ENCODE measurements around the gene PEPD. TPM values are rescaled to one million over a fixed set of nuclear protein-coding genes. Genes with fewer than 3 reads are reported as not detected.

PEPD gene
- total RNA-seq, 1 donor from 2014 or later = 39.2 TPM

- Mint-ChIP-seq H3K9me3 (ENCODE audit: low read depth) (no peaks in the 10 kb centered on the region), H3K4me3 (ENCODE audit: low read depth) (no peak overlapping the region), H3K27ac (no peak overlapping the region), H3K36me3 (ENCODE audit: insufficient read depth) (no peaks in the 10 kb centered on the region), H3K27me3 (no peaks in the 10 kb centered on the region), H3K4me1 (ENCODE audit: low read depth) (no peaks in the 10 kb centered on the region)
- no peak for TF ChIP-seq CTCF (IDR thresholded peaks at IDR 0.05; ENCODE audit: unreplicated experiment)
- no peak for DNase-seq (ENCODE audit: low spot score, unreplicated experiment)
Observed at GRCh38 chr19:33469171-33470039, 52.2 kb downstream of the PEPD start.

DNA sequence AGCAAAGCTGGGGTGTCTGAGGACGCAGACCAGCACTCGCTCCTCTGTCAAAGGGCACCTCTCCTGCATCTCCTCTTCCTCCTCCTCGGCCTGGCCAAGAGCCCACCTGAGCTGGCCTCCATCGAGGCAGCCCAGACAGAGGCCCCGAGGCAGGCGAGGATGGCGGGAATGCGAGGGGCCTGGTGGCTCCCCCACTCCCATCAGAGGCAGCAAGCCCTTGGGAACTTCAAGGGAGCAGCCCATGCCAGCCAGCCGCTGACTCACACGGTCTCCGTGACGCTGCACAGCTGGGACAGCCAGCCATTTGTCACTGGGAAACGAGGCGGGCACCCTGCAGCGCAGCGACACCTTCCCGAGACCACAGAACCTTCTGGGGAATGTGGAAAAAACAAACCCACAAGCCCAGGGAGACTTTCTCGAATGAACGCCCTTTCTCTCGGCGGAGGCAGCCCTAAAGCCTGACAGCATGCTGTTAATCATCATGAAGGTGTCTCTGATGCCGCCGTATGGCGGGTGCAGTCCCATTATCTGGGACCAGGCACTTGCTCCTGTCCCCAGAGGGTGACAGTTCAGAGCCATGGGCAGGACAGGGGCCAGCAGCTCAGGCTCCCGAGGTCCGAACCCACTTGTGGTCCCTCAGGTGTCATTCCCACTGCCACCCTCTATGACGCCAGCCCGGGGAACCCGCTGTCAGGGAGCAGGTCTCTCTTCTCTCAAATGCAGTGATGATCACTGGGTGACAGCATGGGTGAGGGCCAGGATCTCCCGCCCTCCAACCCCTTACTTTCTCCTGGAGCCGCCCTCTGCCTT is 53.0 kb downstream of the PEPD start:
- no peak overlapping the region for H3K4me3 Mint-ChIP-seq (ENCODE audit: low read depth)
- DNase-seq (ENCODE audit: low spot score, unreplicated experiment) = no peak
- no peaks in the 10 kb centered on the region for H3K36me3 Mint-ChIP-seq (ENCODE audit: insufficient read depth)

DNA sequence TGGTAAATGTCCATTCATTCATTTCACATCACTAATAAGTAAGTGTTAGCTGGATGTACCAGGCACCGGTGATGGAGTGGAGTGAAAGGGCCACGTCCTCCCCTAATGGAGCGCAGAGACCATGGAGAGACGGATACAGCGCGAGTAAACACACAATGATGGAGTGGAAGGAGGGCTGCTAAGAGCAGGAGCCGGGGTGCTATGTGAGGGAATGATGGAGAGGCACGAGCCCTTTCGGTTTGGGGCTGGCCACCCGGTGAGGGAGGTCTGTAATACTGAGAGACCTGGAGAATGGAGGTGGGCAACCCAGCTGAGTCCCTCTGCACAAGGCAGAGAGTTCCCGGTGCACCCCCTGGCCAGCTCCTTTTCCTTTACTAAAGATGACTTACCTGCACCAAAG is 53.7 kb downstream of the PEPD start:
- no peak overlapping the region for H3K27ac Mint-ChIP-seq
- H3K4me1 Mint-ChIP-seq (ENCODE audit: low read depth) = no peaks in the 10 kb centered on the region
- no peak for DNase-seq (ENCODE audit: low spot score, unreplicated experiment)
- no peaks in the 10 kb centered on the region for H3K36me3 Mint-ChIP-seq (ENCODE audit: insufficient read depth)
- H3K27me3 Mint-ChIP-seq = no peaks in the 10 kb centered on the region
- H3K4me3 Mint-ChIP-seq (ENCODE audit: low read depth) = no peak overlapping the region
- no peaks in the 10 kb centered on the region for H3K9me3 Mint-ChIP-seq (ENCODE audit: low read depth)
- TF ChIP-seq CTCF (IDR thresholded peaks at IDR 0.05; ENCODE audit: unreplicated experiment) = no peak

More for the DNA sequence above, 53.0 kb downstream of the PEPD start:
- H3K27me3 Mint-ChIP-seq = no peaks in the 10 kb centered on the region
- no peak overlapping the region for H3K27ac Mint-ChIP-seq
- no peak for TF ChIP-seq CTCF (IDR thresholded peaks at IDR 0.05; ENCODE audit: unreplicated experiment)
- H3K4me1 Mint-ChIP-seq (ENCODE audit: low read depth) = no peaks in the 10 kb centered on the region
- H3K9me3 Mint-ChIP-seq (ENCODE audit: low read depth) = no peaks in the 10 kb centered on the region

GRCh38 chr19:33465834-33466233 is 55.8 kb downstream of the PEPD start:
- H3K27me3 Mint-ChIP-seq = no peaks in the 10 kb centered on the region
- DNase-seq (ENCODE audit: low spot score, unreplicated experiment) = no peak
- TF ChIP-seq CTCF (IDR thresholded peaks at IDR 0.05; ENCODE audit: unreplicated experiment) = no peak
- H3K9me3 Mint-ChIP-seq (ENCODE audit: low read depth) = no peaks in the 10 kb centered on the region
- H3K4me3 Mint-ChIP-seq (ENCODE audit: low read depth) = no peak overlapping the region
- no peak overlapping the region for H3K27ac Mint-ChIP-seq
- no peaks in the 10 kb centered on the region for H3K36me3 Mint-ChIP-seq (ENCODE audit: insufficient read depth)
- no peaks in the 10 kb centered on the region for H3K4me1 Mint-ChIP-seq (ENCODE audit: low read depth)

- TF ChIP-seq CTCF (IDR thresholded peaks at IDR 0.05; ENCODE audit: unreplicated experiment) = no peak
- Mint-ChIP-seq H3K27me3 (no peaks in the 10 kb centered on the region), H3K9me3 (ENCODE audit: low read depth) (no peaks in the 10 kb centered on the region), H3K27ac (no peak overlapping the region), H3K36me3 (ENCODE audit: insufficient read depth) (no peaks in the 10 kb centered on the region), H3K4me3 (ENCODE audit: low read depth) (no peak overlapping the region), H3K4me1 (ENCODE audit: low read depth) (no peaks in the 10 kb centered on the region)
- no peak for DNase-seq (ENCODE audit: low spot score, unreplicated experiment)
Observed at GRCh38 chr19:33465371-33465770, 56.2 kb downstream of the PEPD start.

Data from progenitor cell of endocrine pancreas (in vitro differentiated cells).